ENCODE data around the gene SORL1. TPM values are rescaled to one million over a fixed set of nuclear protein-coding genes. Genes with fewer than 3 reads are reported as not detected.

The SORL1 gene
- total RNA-seq, 1 experiment from 2014 or later: 68.3 TPM

DNA sequence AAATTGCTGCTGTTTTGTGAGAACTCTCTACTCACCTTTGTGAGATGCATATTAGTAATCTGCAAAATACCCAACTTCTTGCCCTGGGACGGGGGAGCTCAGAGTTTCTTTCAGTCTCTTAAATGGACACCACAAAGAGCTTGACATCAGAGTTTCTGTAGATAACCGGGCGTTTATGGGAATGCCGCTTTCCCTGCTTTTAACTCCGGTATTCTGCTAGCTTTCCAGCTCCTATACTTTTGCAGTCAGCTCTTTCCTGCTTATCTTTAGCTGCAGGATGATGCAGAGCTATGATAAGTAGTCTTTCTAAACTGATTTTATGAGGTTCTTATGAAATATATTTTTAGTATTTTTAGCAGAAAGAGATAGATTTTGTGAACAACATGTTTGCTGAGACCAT is 155.2 kb downstream of the SORL1 start:
- Histone ChIP-seq H3K27ac (ENCODE audit: insufficient read length, low read depth, low read length) (no peak overlapping the region), H2BK12ac (ENCODE audit: insufficient read length, low read depth, low read length) (no peak overlapping the region), H3K4me1 (ENCODE audit: insufficient read depth, low read length) (no peaks in the 10 kb centered on the region), H2AFZ (ENCODE audit: low read length) (no peak overlapping the region), H3K79me2 (ENCODE audit: insufficient read depth, low read length) (no peaks in the 10 kb centered on the region), H3K79me1 (ENCODE audit: insufficient read depth, low read depth, low read length, poor library complexity, severe bottlenecking) (no peaks in the 10 kb centered on the region), H3K18ac (ENCODE audit: insufficient read length, low read depth, low read length) (no peak overlapping the region), H4K91ac (ENCODE audit: insufficient read length, low read depth, low read length) (no peak overlapping the region), H4K8ac (replicated peaks; ENCODE audit: insufficient read length, low read depth, low read length) (no peak overlapping the region), H3K27me3 (ENCODE audit: insufficient read depth, low read length) (no peaks in the 10 kb centered on the region), H3K23me2 (ENCODE audit: insufficient read length, low read depth, low read length, poor library complexity, severe bottlenecking) (no peaks in the 10 kb centered on the region), H3K9ac (ENCODE audit: extremely low read depth, insufficient read length, low read length) (no peak overlapping the region), H3K4ac (ENCODE audit: low read depth, low read length) (no peak overlapping the region), H3K9me3 (ENCODE audit: control insufficient read depth, low read depth, low read length) (no peaks in the 10 kb centered on the region), H3K56ac (ENCODE audit: insufficient read length, low read depth, low read length) (no peak overlapping the region), H3K23ac (ENCODE audit: insufficient read length, low read depth, low read length) (no peak overlapping the region), H4K20me1 (ENCODE audit: control insufficient read depth, insufficient read depth, insufficient read length) (no peaks in the 10 kb centered on the region), H2BK120ac (ENCODE audit: low read depth, low read length, poor library complexity, severe bottlenecking) (no peak overlapping the region), H4K5ac (ENCODE audit: insufficient read length, low read depth, low read length) (no peak overlapping the region), H2BK15ac (ENCODE audit: low read depth, low read length) (no peak overlapping the region), H3K14ac (ENCODE audit: insufficient read depth, low read length) (no peak overlapping the region), H2BK5ac (ENCODE audit: insufficient read length, low read length) (no peak overlapping the region), H2AK5ac (ENCODE audit: insufficient read length, low read length) (no peak overlapping the region), H3K4me2 (ENCODE audit: insufficient read depth, insufficient read length, low read length) (no peak overlapping the region), H3T11ph (ENCODE audit: low read length) (no peak overlapping the region), H2BK20ac (ENCODE audit: low read depth, low read length, poor library complexity, severe bottlenecking) (no peak overlapping the region)
- WGBS (ENCODE audit: extremely low coverage, insufficient read length, low lambda C conversion rate): no CpG with 5 or more reads among the region's 5 CpGs
- TF ChIP-seq CTCF (conservative IDR thresholded peaks at IDR 0.05): no peak
- no peaks in the 10 kb centered on the region for H3K27me3 Mint-ChIP-seq (ENCODE audit: low read depth)
- H3K27ac Mint-ChIP-seq: no peak overlapping the region
- no peaks in the 10 kb centered on the region for H3K9me3 Mint-ChIP-seq
- H3K4me1 Mint-ChIP-seq: no peaks in the 10 kb centered on the region
- H3K4me3 Mint-ChIP-seq: no peak overlapping the region
- DNase-seq: no peak
- H3K36me3 Mint-ChIP-seq (ENCODE audit: insufficient read depth in 1 of 3, low read depth in 3 of 3): peaks cover 37 to 95% (median 87%) of the 10 kb centered on the region in 3 experiments

All from H9 (cell line).